ENCODE data around the gene ZRANB1. TPM values are rescaled to one million over a fixed set of nuclear protein-coding genes. Genes with fewer than 3 reads are reported as not detected.
A peak's percentile ranks its signal among the peaks of the same experiment; 100 is the strongest.

The ZRANB1 gene
- total RNA-seq, 1 donor from 2014 or later: 24.7 TPM

DNA sequence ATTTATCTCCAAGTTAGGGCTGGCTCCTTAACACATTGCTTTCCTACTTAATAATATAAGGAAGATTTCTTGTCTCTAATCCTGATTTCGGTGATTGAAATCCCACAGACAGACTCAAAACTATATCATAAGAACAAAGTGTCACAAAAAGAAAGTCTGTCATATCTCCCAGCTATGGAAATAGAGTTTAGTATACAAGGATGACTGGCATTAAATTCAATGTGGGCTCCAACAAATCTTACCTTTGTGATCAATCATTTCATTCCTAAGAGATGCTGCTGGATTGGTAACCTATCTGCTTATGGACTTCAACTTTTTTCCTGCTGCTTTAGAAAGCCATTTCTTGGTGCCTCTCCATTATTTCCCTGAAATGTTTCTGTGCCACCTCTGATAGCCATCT, 39.5 kb upstream of the ZRANB1 start:
- DNase-seq (ENCODE audit: low spot score in 2 of 2): no peak
- peaks cover 0 to 11% of the 10 kb centered on the region in 2 donors for H3K4me1 ChIP-seq
- intact Hi-C loops (cut with DNase I): loop anchor here (10.0 kb wide), 1 partner anchor 748 kb away; no protein-coding TSS in a partner anchor
- peak overlapping the region in 1 of 2 donors; percentile 12 for H3K27ac ChIP-seq
- H3K9me3 ChIP-seq: no peaks in the 10 kb centered on the region
- no peak overlapping the region for H3K4me3 ChIP-seq
- TF ChIP-seq, protein P1, sequence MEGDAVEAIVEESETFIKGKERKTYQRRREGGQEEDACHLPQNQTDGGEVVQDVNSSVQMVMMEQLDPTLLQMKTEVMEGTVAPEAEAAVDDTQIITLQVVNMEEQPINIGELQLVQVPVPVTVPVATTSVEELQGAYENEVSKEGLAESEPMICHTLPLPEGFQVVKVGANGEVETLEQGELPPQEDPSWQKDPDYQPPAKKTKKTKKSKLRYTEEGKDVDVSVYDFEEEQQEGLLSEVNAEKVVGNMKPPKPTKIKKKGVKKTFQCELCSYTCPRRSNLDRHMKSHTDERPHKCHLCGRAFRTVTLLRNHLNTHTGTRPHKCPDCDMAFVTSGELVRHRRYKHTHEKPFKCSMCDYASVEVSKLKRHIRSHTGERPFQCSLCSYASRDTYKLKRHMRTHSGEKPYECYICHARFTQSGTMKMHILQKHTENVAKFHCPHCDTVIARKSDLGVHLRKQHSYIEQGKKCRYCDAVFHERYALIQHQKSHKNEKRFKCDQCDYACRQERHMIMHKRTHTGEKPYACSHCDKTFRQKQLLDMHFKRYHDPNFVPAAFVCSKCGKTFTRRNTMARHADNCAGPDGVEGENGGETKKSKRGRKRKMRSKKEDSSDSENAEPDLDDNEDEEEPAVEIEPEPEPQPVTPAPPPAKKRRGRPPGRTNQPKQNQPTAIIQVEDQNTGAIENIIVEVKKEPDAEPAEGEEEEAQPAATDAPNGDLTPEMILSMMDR (IDR thresholded peaks at IDR 0.05): no peak
- H3K36me3 ChIP-seq: no peaks in the 10 kb centered on the region
- no peaks in the 10 kb centered on the region for H3K27me3 ChIP-seq

DNA sequence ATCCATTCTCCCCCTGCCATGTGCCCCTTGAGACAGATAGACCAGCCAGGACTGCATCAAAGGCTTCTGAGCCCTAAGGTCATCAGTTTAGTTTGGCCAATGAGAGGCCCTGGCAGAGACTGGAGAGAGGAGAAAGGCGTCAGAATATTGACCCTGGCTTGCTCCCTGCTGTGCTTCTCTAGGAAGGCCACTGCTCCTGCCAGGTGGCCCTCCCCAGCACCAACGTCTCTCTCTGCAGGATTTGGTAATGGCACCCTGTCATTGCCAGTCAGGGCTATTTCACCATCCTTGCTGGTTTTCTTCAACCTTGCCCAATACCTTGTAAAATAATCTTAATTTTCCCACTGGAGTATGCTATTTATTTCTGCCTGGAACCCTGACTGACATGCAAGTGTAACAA, 38.8 kb upstream of the ZRANB1 start:
- H3K4me1 ChIP-seq: peaks cover 0 to 11% of the 10 kb centered on the region in 2 donors
- H3K9me3 ChIP-seq: no peaks in the 10 kb centered on the region
- no peak overlapping the region for H3K4me3 ChIP-seq
- no peaks in the 10 kb centered on the region for H3K27me3 ChIP-seq
- intact Hi-C loops (cut with DNase I): loop anchor here (10.0 kb wide), 1 partner anchor 748 kb away; no protein-coding TSS in a partner anchor
- TF ChIP-seq, protein P1 (IDR thresholded peaks at IDR 0.05): no peak
- H3K27ac ChIP-seq: peak overlapping the region; percentile 12 to 26
- peak in 1 of 2 donors; percentile 86 for DNase-seq (ENCODE audit: low spot score in 2 of 2)
- H3K36me3 ChIP-seq: no peaks in the 10 kb centered on the region

DNA sequence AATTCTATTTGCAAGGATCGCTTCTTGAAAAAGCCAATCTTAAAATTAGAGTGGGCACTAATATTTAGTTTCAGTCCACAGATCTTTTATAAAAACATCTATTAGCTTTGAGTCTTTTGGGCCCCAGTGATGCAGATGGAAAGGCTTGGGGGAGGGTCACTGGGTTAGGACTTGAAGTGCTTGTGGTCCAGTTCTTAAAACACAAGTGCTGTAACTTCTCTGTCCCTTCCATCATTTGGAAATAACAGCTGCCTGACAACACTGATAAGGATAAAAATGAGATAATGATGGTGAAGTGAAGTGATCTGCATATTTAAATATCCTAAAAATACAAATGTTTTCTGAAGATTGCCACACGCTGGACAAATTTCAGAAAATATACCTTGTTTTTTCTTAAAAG, 37.1 kb upstream of the ZRANB1 start:
- DNase-seq (ENCODE audit: low spot score in 2 of 2): no peak
- Histone ChIP-seq H3K4me1 (peaks cover 0 to 11% of the 10 kb centered on the region in 2 donors), H3K36me3 (no peaks in the 10 kb centered on the region), H3K27me3 (no peaks in the 10 kb centered on the region), H3K4me3 (no peak overlapping the region), H3K27ac (peak overlapping the region in 1 of 2 donors; percentile 1), H3K9me3 (no peaks in the 10 kb centered on the region)
- TF ChIP-seq, protein P1 (IDR thresholded peaks at IDR 0.05): no peak
- intact Hi-C loops (cut with DNase I): loop anchor here (5.0 to 10.0 kb wide), 2 partner anchors 178 to 750 kb away; no protein-coding TSS in a partner anchor

DNA sequence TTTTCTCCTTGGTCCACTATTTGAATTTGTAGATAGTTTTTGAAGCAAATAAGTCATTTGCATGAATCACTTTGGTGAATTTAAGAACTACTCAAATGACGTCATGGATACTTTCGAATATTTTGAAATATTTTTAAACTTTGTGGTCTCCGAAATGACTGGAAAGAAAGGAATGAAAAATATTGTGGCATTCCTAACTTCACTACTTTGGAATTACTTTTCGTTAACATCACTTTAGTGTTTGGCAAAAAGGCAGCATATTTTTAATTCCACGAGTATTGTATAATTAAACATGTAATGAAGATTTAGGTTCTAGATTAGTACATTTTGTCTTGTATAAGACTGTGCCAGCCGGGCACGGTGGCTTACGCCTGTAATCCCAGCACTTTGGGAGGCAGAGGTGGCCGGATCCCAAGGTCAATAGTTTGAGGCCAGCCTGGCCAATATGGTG, 35.3 kb upstream of the ZRANB1 start:
- H3K4me1 ChIP-seq: peaks cover 0 to 22% of the 10 kb centered on the region in 2 donors
- H3K27ac ChIP-seq: peak overlapping the region; percentile 22 to 65
- intact Hi-C loops (cut with DNase I): loop anchor here (5.0 to 10.0 kb wide), 2 partner anchors 176 to 752 kb away; no protein-coding TSS in a partner anchor
- no peak overlapping the region for H3K4me3 ChIP-seq
- H3K27me3 ChIP-seq: no peaks in the 10 kb centered on the region
- peak in 1 of 2 donors; percentile 91 for DNase-seq (ENCODE audit: low spot score in 2 of 2)
- no peaks in the 10 kb centered on the region for H3K9me3 ChIP-seq
- no peaks in the 10 kb centered on the region for H3K36me3 ChIP-seq
- TF ChIP-seq, protein P1 (IDR thresholded peaks at IDR 0.05): no peak

DNA sequence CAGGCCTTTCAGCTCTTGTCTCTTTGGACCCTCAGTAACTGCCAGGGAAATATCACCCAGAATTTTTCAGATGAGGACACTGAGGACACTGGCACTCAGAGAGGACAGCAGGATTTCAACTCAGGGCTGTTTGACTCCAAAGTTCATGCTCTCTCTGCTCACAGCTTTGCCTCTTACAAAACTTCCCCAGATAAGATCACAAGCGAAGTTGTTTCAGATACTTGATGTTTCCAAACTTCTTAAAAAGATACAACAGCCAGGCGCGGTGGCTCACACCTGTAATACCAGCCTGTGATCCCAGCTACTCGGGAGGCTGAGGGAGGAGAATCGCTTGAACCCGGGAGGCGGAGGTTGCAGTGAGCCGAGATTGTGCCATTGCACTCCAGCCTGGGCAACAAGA, 32.4 kb upstream of the ZRANB1 start:
- Histone ChIP-seq H3K27me3 (no peaks in the 10 kb centered on the region), H3K4me1 (peaks cover 3 to 27% of the 10 kb centered on the region in 2 donors)
- intact Hi-C loops (cut with DNase I): loop anchor here (5.0 to 10.0 kb wide), 2 partner anchors 173 to 755 kb away; no protein-coding TSS in a partner anchor

More for the DNA sequence above, 32.4 kb upstream of the ZRANB1 start:
- Histone ChIP-seq H3K4me3 (no peak overlapping the region), H3K36me3 (no peaks in the 10 kb centered on the region), H3K27ac (peak overlapping the region in 1 of 2 donors; percentile 6), H3K9me3 (no peaks in the 10 kb centered on the region)
- DNase-seq (ENCODE audit: low spot score in 2 of 2): no peak
- TF ChIP-seq, protein P1 (IDR thresholded peaks at IDR 0.05): no peak

Measured in ascending aorta (tissue), 2 donors.